ENCODE measurements around the gene EMB. TPM values are rescaled to one million over a fixed set of nuclear protein-coding genes. Genes with fewer than 3 reads are reported as not detected.

EMB gene, protein sequence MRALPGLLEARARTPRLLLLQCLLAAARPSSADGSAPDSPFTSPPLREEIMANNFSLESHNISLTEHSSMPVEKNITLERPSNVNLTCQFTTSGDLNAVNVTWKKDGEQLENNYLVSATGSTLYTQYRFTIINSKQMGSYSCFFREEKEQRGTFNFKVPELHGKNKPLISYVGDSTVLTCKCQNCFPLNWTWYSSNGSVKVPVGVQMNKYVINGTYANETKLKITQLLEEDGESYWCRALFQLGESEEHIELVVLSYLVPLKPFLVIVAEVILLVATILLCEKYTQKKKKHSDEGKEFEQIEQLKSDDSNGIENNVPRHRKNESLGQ
- 44.6 and 48.4 TPM in 2 replicates for total RNA-seq (2021; fragmentation: NEBNext Ultra II Directional; extraction: Animal tissue kit (Norgen Biotek cat#: 25700))
- polyA plus RNA-seq (2011; rRNA removed): 13.6 and 29.3 TPM in 2 replicates
- 18.3 TPM for polyA plus RNA-seq (2011; cell fraction: cytosol; rRNA removed)
- 10.0 TPM for polyA plus RNA-seq (2011; cell fraction: nucleus; rRNA removed)
- polyA plus RNA-seq (2012, experiment 1 of 2): 12.1 to 21.7 TPM (median 13.6 TPM) in 4 replicates
- 1.7 TPM for polyA plus RNA-seq (2012, experiment 2 of 2)
- 38.4 TPM for polyA plus RNA-seq (2013, experiment 1 of 2)
- 41.3 TPM for polyA plus RNA-seq (2013, experiment 2 of 2)
- 15.8 and 23.4 TPM in 2 replicates for polyA minus RNA-seq (2011; rRNA and poly(A)+ RNA removed)
- 17.0 TPM for polyA minus RNA-seq (2011; cell fraction: cytosol; rRNA and poly(A)+ RNA removed)
- 48.3 TPM for polyA minus RNA-seq (2011; cell fraction: nucleus; rRNA and poly(A)+ RNA removed)
- long read RNA-seq, experiment 1, full-length matches to known transcripts: 19 of 53 reads
- long read RNA-seq, experiment 1, partial matches to known transcripts: 8 of 53 reads
- long read RNA-seq, experiment 1, other reads (novel, unspliced or antisense): 26 of 53 reads
- long read RNA-seq, experiment 2, partial matches to known transcripts: 0 of 2 reads
- long read RNA-seq, experiment 2, other reads (novel, unspliced or antisense): 2 of 2 reads

DNA sequence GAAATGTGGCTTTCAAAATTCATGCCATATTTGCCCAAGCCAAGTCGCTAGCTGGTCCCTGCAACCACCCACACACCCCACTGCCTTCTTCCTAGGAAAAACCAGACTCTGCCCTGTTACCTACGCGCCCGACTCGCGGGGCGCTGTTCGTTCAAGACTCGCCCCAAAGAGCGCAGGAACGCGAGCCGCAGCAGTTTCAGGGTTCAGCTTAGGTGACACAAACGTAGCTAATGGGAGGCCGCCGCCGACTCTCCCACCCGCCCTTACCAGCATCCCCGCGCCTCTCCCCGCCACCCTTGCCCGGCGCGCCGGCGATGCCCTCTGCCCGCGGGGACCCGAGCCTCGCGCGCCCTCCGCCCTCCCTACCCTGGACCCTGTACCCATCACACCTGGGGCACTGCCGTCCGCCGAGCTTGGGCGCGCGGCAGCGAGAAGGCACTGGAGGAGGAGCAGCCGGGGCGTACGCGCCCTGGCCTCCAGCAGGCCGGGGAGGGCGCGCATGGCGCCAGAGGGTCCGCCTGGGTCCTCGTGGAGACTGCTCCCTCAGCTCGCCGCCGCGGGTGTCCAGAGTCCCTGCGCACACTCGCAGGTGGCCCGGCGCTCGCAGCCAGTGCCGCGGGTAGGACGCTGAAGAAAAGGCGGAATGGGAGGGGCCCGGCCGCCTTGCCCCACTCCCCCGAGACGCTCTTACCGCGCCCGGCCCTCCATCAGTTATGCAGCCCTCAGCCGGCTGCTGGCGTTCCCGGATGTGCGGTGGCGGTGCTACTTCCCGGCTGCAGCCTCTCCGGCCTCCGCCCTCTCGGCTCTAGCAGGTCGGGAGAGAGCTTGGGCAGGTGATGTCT is at the start of gene EMB:
Gene EMB (minus strand): TSS at position 638 of the 842 bp plus-strand sequence. CDS start 137 bp downstream, at position 501.
- H4K8ac ChIP-seq (ENCODE audit: extremely low read depth, insufficient read depth, low read length): peak within 1 kb of the TSS; percentile 97
- FAIRE-seq (no peak), DNase-seq (ENCODE audit: low read depth in 1 of 2, low spot score in 2 of 2) (peak; percentile 62 to 84)
- no peak within 1 kb of the TSS for H3K23ac ChIP-seq (ENCODE audit: insufficient read length)
- peak within 1 kb of the TSS; percentile 99 for H2AFZ ChIP-seq (ENCODE audit: low read length)
- peak within 1 kb of the TSS; percentile 76 for H3K27ac ChIP-seq (ENCODE audit: low read depth, low read length)
- H2BK120ac ChIP-seq (replicated peaks; ENCODE audit: low read depth, low read length): no peak within 1 kb of the TSS
- peak within 1 kb of the TSS; percentile 48 for H4K5ac ChIP-seq (ENCODE audit: insufficient read length, low read depth, low read length)
- H3K79me2 ChIP-seq (ENCODE audit: control insufficient read depth in 1 of 2, insufficient read depth in 2 of 2, low read length in 2 of 2): peaks cover 0 to 6% of the 10 kb centered on the region in 2 experiments; a peak in 1 of 4 replicates
- no peaks in the 10 kb centered on the region; the same call in 1 of the 2 replicates for H3K23me2 ChIP-seq (ENCODE audit: low read depth, low read length)
- WGBS, 2 experiments (ENCODE audit: extremely low coverage in 1 of 2, insufficient coverage in 1 of 2, insufficient read length in 1 of 2, insufficient replicate concordance in 2 of 2, low coverage in 1 of 2, low lambda C conversion rate in 2 of 2, missing lambda C conversion rate in 1 of 2): 1% methylated on average over 34 of the region's 80 CpGs; no CpG with 5 or more reads in 1 of the 2 experiments
- H3K9me3 ChIP-seq (ENCODE audit: insufficient read depth in 2 of 2, low read depth in 1 of 2, low read length in 1 of 2): no peaks in the 10 kb centered on the region
- peak within 1 kb of the TSS; percentile 50 to 91 (median 82) for H3K9ac ChIP-seq (replicated peaks in 1 of 4; ENCODE audit: extremely low read depth in 1 of 4, low read depth in 3 of 4, low read length in 3 of 4)
- H2BK5ac ChIP-seq (ENCODE audit: low read depth, low read length): peak within 1 kb of the TSS; percentile 32; the same call in 1 of the 2 replicates
- H3K36me3 ChIP-seq (ENCODE audit: control insufficient read depth in 2 of 4, insufficient read depth in 4 of 4, low read length in 3 of 4): no peaks in the 10 kb centered on the region
- 0 out of 7 replicates have a peak, but pooled peaks cover 0 to 1% (median 0%) of the 10 kb centered on the region in 4 experiments for H3K4me1 ChIP-seq (replicated peaks in 1 of 4; ENCODE audit: control insufficient read depth in 3 of 4, insufficient read depth in 4 of 4, low read length in 3 of 4)
- POLR2A ChIA-PET (ENCODE audit: partially characterized antibody): interaction anchor here (0.6 to 1.9 kb wide), 9 partner anchors 10 to 407 kb away, joined by 3 to 9 read pairs (median 5); partner anchors contain the start of gene PARP8
- H2AK5ac ChIP-seq (ENCODE audit: low read depth, low read length): 0 out of 2 replicates have a peak within 1 kb of the TSS, but pooled peaks have one; percentile 24
- H3K56ac ChIP-seq (replicated peaks; ENCODE audit: insufficient read length, low read depth, low read length): peak within 1 kb of the TSS; percentile 77
- CTCF ChIA-PET (ENCODE audit: partially characterized antibody): interaction anchor here (1.2 to 1.7 kb wide), 2 partner anchors 18 to 256 kb away, joined by 3 to 5 read pairs; no protein-coding TSS in a partner anchor
- no peak within 1 kb of the TSS for H2BK15ac ChIP-seq (ENCODE audit: low read length)
- peak within 1 kb of the TSS; percentile 54 for H4K91ac ChIP-seq (replicated peaks; ENCODE audit: insufficient read length, low read length)
- no peak within 1 kb of the TSS for H3K14ac ChIP-seq (ENCODE audit: insufficient read length)
- no peak within 1 kb of the TSS for H2BK20ac ChIP-seq (ENCODE audit: low read length)
- H3K79me1 ChIP-seq (ENCODE audit: low read depth, low read length): no peaks in the 10 kb centered on the region
- no peak within 1 kb of the TSS for H3K4ac ChIP-seq (replicated peaks; ENCODE audit: insufficient read length, low read depth, low read length)
- peak within 1 kb of the TSS; percentile 90 for H3K18ac ChIP-seq (ENCODE audit: extremely low read depth, low read length)
- no peaks in the 10 kb centered on the region for H3K27me3 ChIP-seq (replicated peaks in 1 of 4; ENCODE audit: control insufficient read depth in 3 of 4, extremely low read depth in 1 of 4, insufficient read depth in 3 of 4, low read length in 3 of 4)
- H2BK12ac ChIP-seq (ENCODE audit: low read depth, low read length): peak within 1 kb of the TSS; percentile 6; the same call in 1 of the 2 replicates
- H3K4me2 ChIP-seq (ENCODE audit: insufficient read depth in 1 of 2, low read depth in 2 of 2, low read length in 2 of 2): peak within 1 kb of the TSS; percentile 63 to 67
- H4K20me1 ChIP-seq (replicated peaks in 1 of 2; ENCODE audit: control insufficient read depth in 1 of 2, insufficient read depth in 2 of 2, low read length in 2 of 2): no peaks in the 10 kb centered on the region
- peak within 1 kb of the TSS; percentile 61 to 84 (median 70) for H3K4me3 ChIP-seq (ENCODE audit: extremely low read depth in 1 of 4, insufficient read depth in 2 of 4, low read depth in 3 of 4, low read length in 4 of 4)
- TF ChIP-seq, protein P1, sequence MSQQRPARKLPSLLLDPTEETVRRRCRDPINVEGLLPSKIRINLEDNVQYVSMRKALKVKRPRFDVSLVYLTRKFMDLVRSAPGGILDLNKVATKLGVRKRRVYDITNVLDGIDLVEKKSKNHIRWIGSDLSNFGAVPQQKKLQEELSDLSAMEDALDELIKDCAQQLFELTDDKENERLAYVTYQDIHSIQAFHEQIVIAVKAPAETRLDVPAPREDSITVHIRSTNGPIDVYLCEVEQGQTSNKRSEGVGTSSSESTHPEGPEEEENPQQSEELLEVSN (IDR thresholded peaks at IDR 0.05): peak; percentile 52; the same call in 1 of the 2 replicates
- TF ChIP-seq, protein P2, sequence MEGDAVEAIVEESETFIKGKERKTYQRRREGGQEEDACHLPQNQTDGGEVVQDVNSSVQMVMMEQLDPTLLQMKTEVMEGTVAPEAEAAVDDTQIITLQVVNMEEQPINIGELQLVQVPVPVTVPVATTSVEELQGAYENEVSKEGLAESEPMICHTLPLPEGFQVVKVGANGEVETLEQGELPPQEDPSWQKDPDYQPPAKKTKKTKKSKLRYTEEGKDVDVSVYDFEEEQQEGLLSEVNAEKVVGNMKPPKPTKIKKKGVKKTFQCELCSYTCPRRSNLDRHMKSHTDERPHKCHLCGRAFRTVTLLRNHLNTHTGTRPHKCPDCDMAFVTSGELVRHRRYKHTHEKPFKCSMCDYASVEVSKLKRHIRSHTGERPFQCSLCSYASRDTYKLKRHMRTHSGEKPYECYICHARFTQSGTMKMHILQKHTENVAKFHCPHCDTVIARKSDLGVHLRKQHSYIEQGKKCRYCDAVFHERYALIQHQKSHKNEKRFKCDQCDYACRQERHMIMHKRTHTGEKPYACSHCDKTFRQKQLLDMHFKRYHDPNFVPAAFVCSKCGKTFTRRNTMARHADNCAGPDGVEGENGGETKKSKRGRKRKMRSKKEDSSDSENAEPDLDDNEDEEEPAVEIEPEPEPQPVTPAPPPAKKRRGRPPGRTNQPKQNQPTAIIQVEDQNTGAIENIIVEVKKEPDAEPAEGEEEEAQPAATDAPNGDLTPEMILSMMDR (IDR thresholded peaks at IDR 0.05; ENCODE audit: control extremely low read depth in 1 of 3, insufficient read depth in 1 of 3, low read depth in 1 of 3, low read length in 3 of 3): peak; percentile 19 to 45 (median 37); a peak in 3 of 4 replicates
- TF ChIP-seq CREB1 (IDR thresholded peaks at IDR 0.05): no peak

Data from H1 (cell line).